Panc1 (cell line): Measurements from ENCODE around the gene MTMR11. TPM values are rescaled to one million over a fixed set of nuclear protein-coding genes. Genes with fewer than 3 reads are reported as not detected.

ENCODE experiments used
- ATAC-seq: fragments of 200-7000 bp; cut with Tn5 transposase; 2 replicates; pipeline ENCODE4 v1.9.1; 2020; ENCODE audit warnings: mild to moderate bottlenecking, moderate library complexity
- BruUV-seq: library from RNA; stranded (reverse); fragments of 400-500 nt; replicated peaks from 2 replicates; lab custom pipeline; 2021; lab: Mats Ljungman, UMichigan
- CTCF ChIA-PET: fragments of 300-600 bp; sonication (Branson Sonifier 250); formaldehyde crosslinking; loops from one replicate; lab custom pipeline; 2022; ENCODE audit warnings: antibody characterized with exemption; lab: Charles Lee
- POLR2A ChIA-PET: fragments of 300-600 bp; sonication (Branson Sonifier 250); formaldehyde crosslinking; loops from one replicate; lab custom pipeline; 2022; ENCODE audit warnings: antibody characterized with exemption; lab: Charles Lee
- DNase-seq: peaks from one replicate; pipeline ENCODE4 v3.0.0-alpha.2; 2010; ENCODE audit warnings: low read depth, low spot score
- H3K27ac ChIP-seq: 2 replicates; pipeline ENCODE4 v1.5.1; 2011; ENCODE audit warnings: mild to moderate bottlenecking, low read length, inconsistent platforms
- H3K27me3 ChIP-seq: fragments of 200-500 bp; sonication (Bioruptor generic); 2 replicates; pipeline ENCODE4 v1.6.0; 2014; ENCODE audit warnings: low read length, inconsistent platforms; ENCODE audit not compliant: control insufficient read depth, insufficient read depth
- H3K36me3 ChIP-seq: fragments of 200-500 bp; sonication (Bioruptor generic); 2 replicates; pipeline ENCODE4 v1.5.1; 2014; ENCODE audit warnings: inconsistent platforms, mild to moderate bottlenecking, low read length, moderate library complexity; ENCODE audit not compliant: control insufficient read depth, insufficient read depth
- H3K4me1 ChIP-seq: 2 replicates; pipeline ENCODE4 v1.5.1; 2011; ENCODE audit warnings: inconsistent platforms, mild to moderate bottlenecking, low read length, moderate library complexity; ENCODE audit not compliant: control insufficient read depth, insufficient read depth
- H3K4me3 ChIP-seq, 2 experiments: 2 replicates each; pipeline ENCODE4 v1.5.1; 2011 to 2012; ENCODE audit warnings: low read depth in 2 of 2, low read length in 2 of 2, mild to moderate bottlenecking in 2 of 2, inconsistent platforms in 1 of 2, moderate library complexity in 1 of 2
- H3K9me3 ChIP-seq: fragments of 200-500 bp; sonication (Bioruptor generic); 2 replicates; pipeline ENCODE4 v1.5.1; 2014; ENCODE audit warnings: low read depth, mild to moderate bottlenecking, inconsistent platforms, low read length, moderate library complexity; ENCODE audit not compliant: control insufficient read depth, insufficient read depth
- POLR2AphosphoS5 ChIP-seq: IDR thresholded peaks from 2 replicates; pipeline ENCODE4 v1.6.1; 2012; ENCODE audit warnings: mild to moderate bottlenecking, low read depth, low read length, moderate library complexity
- SIN3A ChIP-seq: IDR thresholded peaks from 2 replicates; pipeline ENCODE4 v1.6.1; 2012; ENCODE audit warnings: low read depth, mild to moderate bottlenecking, low read length, moderate library complexity, borderline replicate concordance; ENCODE audit not compliant: insufficient read depth
- TCF7L2 ChIP-seq: IDR thresholded peaks from 2 replicates; pipeline ENCODE4 v1.6.1; 2011; ENCODE audit warnings: mild to moderate bottlenecking, low read depth, low read length, inconsistent platforms
- in situ Hi-C: cut with HindIII; loops from 2 replicates; pipeline ENCODE4 v1.10.0; 2016; ENCODE audit warnings: low sequenced_read_pairs, low pct_unique_long_range_greater_than_20kb
- intact Hi-C: fragments of 100-400 bp; cut with micrococcal nuclease; formaldehyde crosslinking; loops from one replicate; pipeline ENCODE4 v1.10.0; 2022; ENCODE audit not compliant: unreplicated experiment
- total RNA-seq: library from RNA; stranded (reverse); gene quantifications from one replicate; pipeline ENCODE4 v1.2.1, GENCODE V29; 2021; ENCODE audit not compliant: unreplicated experiment
- TF ChIP-seq, protein P1 (sequence below): fragments of 450-650 bp; IDR thresholded peaks from 2 replicates; pipeline ENCODE4 v1.5.1; 2017; ENCODE audit warnings: mild to moderate bottlenecking
- TF ChIP-seq, protein P2 (sequence below), 2 experiments: IDR thresholded peaks; 2 replicates each; pipeline ENCODE4 v1.6.1; 2011 to 2012; ENCODE audit warnings: low read depth in 2 of 2, control low read depth in 1 of 2, low read length in 1 of 2, mild to moderate bottlenecking in 1 of 2, moderate library complexity in 1 of 2; ENCODE audit not compliant: insufficient read depth in 1 of 2

Gene MTMR11
- total RNA-seq, 1 experiment from 2014 or later, result 12.0 TPM

DNA sequence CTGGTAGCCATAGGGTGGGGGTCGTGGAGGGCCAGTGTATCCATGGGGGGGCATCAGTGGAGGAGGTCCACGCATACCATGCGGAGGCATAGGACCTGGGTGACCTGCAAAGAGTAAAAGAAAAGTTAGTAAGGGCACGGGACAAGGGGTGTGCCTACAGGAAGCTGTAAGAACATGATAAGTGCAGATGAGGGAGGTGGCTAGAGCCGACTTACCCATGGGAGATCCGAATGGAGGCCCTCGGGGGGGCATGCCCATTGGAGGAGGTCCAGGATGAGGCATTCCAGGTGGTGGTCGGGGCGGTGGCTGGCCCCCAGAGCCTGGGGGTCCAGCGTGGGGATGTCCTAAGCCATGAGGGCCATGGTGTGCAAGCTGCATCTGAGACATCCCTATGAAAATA lies 13.1 kb downstream of the MTMR11 start:
- CTCF ChIA-PET, result no interaction called here

DNA sequence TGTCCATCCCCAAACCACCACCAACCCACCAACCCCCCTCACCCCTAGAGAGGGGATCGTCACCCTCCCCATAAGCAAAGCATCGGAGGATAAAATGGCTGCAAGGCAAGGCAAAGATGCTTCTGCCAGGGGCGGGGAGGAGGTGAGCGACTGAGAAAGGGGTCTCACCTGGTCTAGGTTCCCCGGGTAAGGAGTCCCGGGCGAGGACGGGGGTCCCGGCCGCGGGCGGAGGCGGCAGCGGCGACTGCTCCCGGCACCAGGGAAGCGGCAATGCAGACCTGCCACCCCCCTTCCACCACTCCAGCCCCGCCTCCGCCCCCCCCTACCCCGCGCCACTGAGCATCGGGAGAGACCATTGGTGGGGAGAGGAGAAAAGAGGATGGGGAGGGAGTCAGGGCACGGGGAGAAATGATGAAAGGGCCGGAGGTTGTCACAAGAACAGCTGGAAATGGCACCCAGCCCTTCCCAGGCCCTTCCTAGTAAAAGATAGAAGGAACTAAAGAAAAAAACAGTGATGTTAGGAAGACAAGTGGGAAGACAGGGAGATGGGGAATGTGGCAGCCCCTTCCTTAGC lies 19.0 kb downstream of the MTMR11 start, which contains the start of gene SV2A:
Gene SV2A (minus strand): TSS at position 274 of the 574 bp plus-strand sequence. CDS start 4,004 bp downstream, outside the sequence.
- Histone ChIP-seq H3K36me3 (no peaks in the 10 kb centered on the region), H3K9me3 (no peaks in the 10 kb centered on the region), H3K27ac (no peak within 1 kb of the TSS), H3K4me3 (peak within 1 kb of the TSS; percentile 41 to 42), H3K27me3 (no peaks in the 10 kb centered on the region), H3K4me1 (peaks cover 4% of the 10 kb centered on the region; the same call in 1 of the 2 replicates)
- ATAC-seq (no peak), DNase-seq (no peak)
- intact Hi-C loops (no loop called here), in situ Hi-C loops (no loop called here)
- BruUV-seq, result no TSS peak
- ChIA-PET CTCF (no interaction called here), POLR2A (no interaction called here)
- no peak for TF ChIP-seq TCF7L2
- TF ChIP-seq, protein P1, sequence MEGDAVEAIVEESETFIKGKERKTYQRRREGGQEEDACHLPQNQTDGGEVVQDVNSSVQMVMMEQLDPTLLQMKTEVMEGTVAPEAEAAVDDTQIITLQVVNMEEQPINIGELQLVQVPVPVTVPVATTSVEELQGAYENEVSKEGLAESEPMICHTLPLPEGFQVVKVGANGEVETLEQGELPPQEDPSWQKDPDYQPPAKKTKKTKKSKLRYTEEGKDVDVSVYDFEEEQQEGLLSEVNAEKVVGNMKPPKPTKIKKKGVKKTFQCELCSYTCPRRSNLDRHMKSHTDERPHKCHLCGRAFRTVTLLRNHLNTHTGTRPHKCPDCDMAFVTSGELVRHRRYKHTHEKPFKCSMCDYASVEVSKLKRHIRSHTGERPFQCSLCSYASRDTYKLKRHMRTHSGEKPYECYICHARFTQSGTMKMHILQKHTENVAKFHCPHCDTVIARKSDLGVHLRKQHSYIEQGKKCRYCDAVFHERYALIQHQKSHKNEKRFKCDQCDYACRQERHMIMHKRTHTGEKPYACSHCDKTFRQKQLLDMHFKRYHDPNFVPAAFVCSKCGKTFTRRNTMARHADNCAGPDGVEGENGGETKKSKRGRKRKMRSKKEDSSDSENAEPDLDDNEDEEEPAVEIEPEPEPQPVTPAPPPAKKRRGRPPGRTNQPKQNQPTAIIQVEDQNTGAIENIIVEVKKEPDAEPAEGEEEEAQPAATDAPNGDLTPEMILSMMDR, result no peak
- TF ChIP-seq SIN3A, result no peak
- TF ChIP-seq, protein P2, sequence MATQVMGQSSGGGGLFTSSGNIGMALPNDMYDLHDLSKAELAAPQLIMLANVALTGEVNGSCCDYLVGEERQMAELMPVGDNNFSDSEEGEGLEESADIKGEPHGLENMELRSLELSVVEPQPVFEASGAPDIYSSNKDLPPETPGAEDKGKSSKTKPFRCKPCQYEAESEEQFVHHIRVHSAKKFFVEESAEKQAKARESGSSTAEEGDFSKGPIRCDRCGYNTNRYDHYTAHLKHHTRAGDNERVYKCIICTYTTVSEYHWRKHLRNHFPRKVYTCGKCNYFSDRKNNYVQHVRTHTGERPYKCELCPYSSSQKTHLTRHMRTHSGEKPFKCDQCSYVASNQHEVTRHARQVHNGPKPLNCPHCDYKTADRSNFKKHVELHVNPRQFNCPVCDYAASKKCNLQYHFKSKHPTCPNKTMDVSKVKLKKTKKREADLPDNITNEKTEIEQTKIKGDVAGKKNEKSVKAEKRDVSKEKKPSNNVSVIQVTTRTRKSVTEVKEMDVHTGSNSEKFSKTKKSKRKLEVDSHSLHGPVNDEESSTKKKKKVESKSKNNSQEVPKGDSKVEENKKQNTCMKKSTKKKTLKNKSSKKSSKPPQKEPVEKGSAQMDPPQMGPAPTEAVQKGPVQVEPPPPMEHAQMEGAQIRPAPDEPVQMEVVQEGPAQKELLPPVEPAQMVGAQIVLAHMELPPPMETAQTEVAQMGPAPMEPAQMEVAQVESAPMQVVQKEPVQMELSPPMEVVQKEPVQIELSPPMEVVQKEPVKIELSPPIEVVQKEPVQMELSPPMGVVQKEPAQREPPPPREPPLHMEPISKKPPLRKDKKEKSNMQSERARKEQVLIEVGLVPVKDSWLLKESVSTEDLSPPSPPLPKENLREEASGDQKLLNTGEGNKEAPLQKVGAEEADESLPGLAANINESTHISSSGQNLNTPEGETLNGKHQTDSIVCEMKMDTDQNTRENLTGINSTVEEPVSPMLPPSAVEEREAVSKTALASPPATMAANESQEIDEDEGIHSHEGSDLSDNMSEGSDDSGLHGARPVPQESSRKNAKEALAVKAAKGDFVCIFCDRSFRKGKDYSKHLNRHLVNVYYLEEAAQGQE (IDR thresholded peaks at IDR 0.05; ENCODE audit: insufficient read depth in 1 of 2, low read depth in 2 of 2, low read length in 1 of 2), result no peak
- no peak for TF ChIP-seq POLR2AphosphoS5

More for the DNA sequence above, 13.1 kb downstream of the MTMR11 start:
- POLR2A ChIA-PET, result no interaction called here
- no peak for TF ChIP-seq TCF7L2
- TF ChIP-seq SIN3A, result no peak
- TF ChIP-seq POLR2AphosphoS5, result no peak
- TF ChIP-seq, protein P2 (IDR thresholded peaks at IDR 0.05; ENCODE audit: insufficient read depth in 1 of 2, low read depth in 2 of 2, low read length in 1 of 2), result no peak
- TF ChIP-seq, protein P1, result no peak
- no TSS peak for BruUV-seq
- in situ Hi-C loops, result no loop called here
- H3K27me3 ChIP-seq, result no peaks in the 10 kb centered on the region
- H3K9me3 ChIP-seq, result no peaks in the 10 kb centered on the region
- no peak for ATAC-seq
- no peak for DNase-seq
- intact Hi-C loops, result no loop called here
- peaks cover 23% of the 10 kb centered on the region for H3K4me1 ChIP-seq
- H3K4me3 ChIP-seq, result no peak overlapping the region
- H3K27ac ChIP-seq, result no peak overlapping the region
- H3K36me3 ChIP-seq, result peaks cover 28% of the 10 kb centered on the region
